D721Med (cell line): Measurements from ENCODE around the gene PSMF1.
"Not testable (repeated sequence)": the region's sequence is repeated elsewhere in the genome, so short reads cannot be mapped to it uniquely, and the experiment has no call there.

ENCODE experiments used
- DNase-seq: peaks from one replicate; pipeline ENCODE4 v3.0.0; 2011; ENCODE audit warnings: low spot score; ENCODE audit not compliant: insufficient read length
- FAIRE-seq: peaks from 2 replicates; lab custom pipeline; 2011; peaks lifted over from hg19 to GRCh38; lab: Jason Lieb, UNC
- CTCF ChIP-seq: IDR thresholded peaks from 2 replicates; pipeline ENCODE4 v1.5.1; 2012; ENCODE audit warnings: mild to moderate bottlenecking, control low read depth; ENCODE audit not compliant: insufficient read depth; ENCODE audit errors: missing control alignments

The PSMF1 gene

GRCh38 chr20:1210501-1210900 lies 92.1 kb downstream of the PSMF1 start:
- no peak for TF ChIP-seq CTCF
- DNase-seq (no peak), FAIRE-seq (no peak)

GRCh38 chr20:1212023-1212422 lies 93.6 kb downstream of the PSMF1 start:
- DNase-seq (no peak), FAIRE-seq (no peak)
- TF ChIP-seq CTCF, result no peak

GRCh38 chr20:1212607-1213396 lies 94.4 kb downstream of the PSMF1 start:
- TF ChIP-seq CTCF, result peak; percentile 88
- DNase-seq (peak; percentile 21), FAIRE-seq (no peak)

GRCh38 chr20:1214838-1215261 lies 96.4 kb downstream of the PSMF1 start:
- FAIRE-seq, result no peak
- TF ChIP-seq CTCF, result no peak
- DNase-seq, result no peak

GRCh38 chr20:1215386-1216170 lies 97.2 kb downstream of the PSMF1 start:
- FAIRE-seq, result no peak

GRCh38 chr20:1216527-1217427 lies 98.4 kb downstream of the PSMF1 start:
- not testable (repeated sequence) for DNase-seq, FAIRE-seq

More at GRCh38 chr20:1215386-1216170, 97.2 kb downstream of the PSMF1 start:
- DNase-seq, result no peak
- TF ChIP-seq CTCF, result no peak
